RWPE2 (cell line): ENCODE measurements around the gene STAP2.

ENCODE experiments used
- ATAC-seq: fragments of 200-7000 bp; cut with Tn5 transposase; 3 replicates; pipeline ENCODE4 v1.9.1; 2021; ENCODE audit warnings: low read depth
- DNase-seq: peaks from one replicate; pipeline ENCODE4 v3.0.0-alpha.2; 2020; ENCODE audit warnings: low spot score
- H3K27ac ChIP-seq: fragments of 450-650 bp; 2 replicates; pipeline ENCODE4 v1.5.1; 2017; ENCODE audit warnings: mild to moderate bottlenecking; ENCODE audit not compliant: poor library complexity, severe bottlenecking
- H3K27me3 ChIP-seq: fragments of 250-450 bp; sonication (Bioruptor Pico); 2 replicates; pipeline ENCODE4 v1.5.1; 2021; ENCODE audit warnings: mild to moderate bottlenecking, moderate library complexity; ENCODE audit not compliant: insufficient read depth, poor library complexity, severe bottlenecking
- H3K36me3 ChIP-seq: fragments of 250-450 bp; sonication (Bioruptor Pico); 2 replicates; pipeline ENCODE4 v1.5.1; 2020; ENCODE audit warnings: low read depth, mild to moderate bottlenecking, moderate library complexity
- H3K4me1 ChIP-seq: fragments of 250-450 bp; sonication (Bioruptor Pico); 2 replicates; pipeline ENCODE4 v1.5.1; 2021; ENCODE audit warnings: mild to moderate bottlenecking, moderate library complexity; ENCODE audit not compliant: insufficient read depth, poor library complexity, severe bottlenecking
- H3K4me3 ChIP-seq: fragments of 250-450 bp; sonication (Bioruptor Pico); 2 replicates; pipeline ENCODE4 v1.5.1; 2021; ENCODE audit warnings: mild to moderate bottlenecking, moderate library complexity; ENCODE audit not compliant: severe bottlenecking
- H3K9me3 ChIP-seq: fragments of 250-450 bp; sonication (Bioruptor Pico); 2 replicates; pipeline ENCODE4 v1.5.1; 2021; ENCODE audit warnings: mild to moderate bottlenecking, moderate library complexity; ENCODE audit not compliant: severe bottlenecking
- CTCF ChIP-seq: fragments of 450-650 bp; IDR thresholded peaks from one replicate; pipeline ENCODE4 v1.5.1; 2017; ENCODE audit warnings: mild to moderate bottlenecking, moderate library complexity; ENCODE audit not compliant: poor library complexity, severe bottlenecking

STAP2 gene

GRCh38 chr19:4360081-4360569 is 21.5 kb upstream of the STAP2 start:
- DNase-seq (no peak), ATAC-seq (no peak)
- TF ChIP-seq CTCF = no peak
- Histone ChIP-seq H3K27me3 (no peaks in the 10 kb centered on the region), H3K27ac (no peak overlapping the region), H3K4me3 (no peak overlapping the region), H3K9me3 (no peaks in the 10 kb centered on the region), H3K36me3 (peaks cover 43% of the 10 kb centered on the region), H3K4me1 (no peaks in the 10 kb centered on the region)

- TF ChIP-seq CTCF = no peak
- H3K27ac ChIP-seq = no peak overlapping the region
Observed at GRCh38 chr19:4359627-4360000, 21.0 kb upstream of the STAP2 start.

GRCh38 chr19:4358709-4359626 is 20.3 kb upstream of the STAP2 start:
- TF ChIP-seq CTCF = no peak

More at GRCh38 chr19:4359627-4360000, 21.0 kb upstream of the STAP2 start:
- no peak for DNase-seq
- ATAC-seq = no peak
- Histone ChIP-seq H3K4me3 (no peak overlapping the region), H3K27me3 (no peaks in the 10 kb centered on the region), H3K9me3 (no peaks in the 10 kb centered on the region), H3K4me1 (no peaks in the 10 kb centered on the region), H3K36me3 (peaks cover 41% of the 10 kb centered on the region)

GRCh38 chr19:4357921-4358326 is 19.3 kb upstream of the STAP2 start:
- no peaks in the 10 kb centered on the region for H3K27me3 ChIP-seq
- DNase-seq = no peak
- no peak for ATAC-seq
- no peaks in the 10 kb centered on the region for H3K4me1 ChIP-seq
- no peak overlapping the region for H3K27ac ChIP-seq
- no peaks in the 10 kb centered on the region for H3K9me3 ChIP-seq
- H3K4me3 ChIP-seq = no peak overlapping the region
- TF ChIP-seq CTCF = no peak
- peaks cover 26% of the 10 kb centered on the region for H3K36me3 ChIP-seq

More at GRCh38 chr19:4358709-4359626, 20.3 kb upstream of the STAP2 start:
- H3K9me3 ChIP-seq = no peaks in the 10 kb centered on the region
- H3K36me3 ChIP-seq = peaks cover 35% of the 10 kb centered on the region
- no peaks in the 10 kb centered on the region for H3K4me1 ChIP-seq
- no peak overlapping the region for H3K4me3 ChIP-seq
- no peaks in the 10 kb centered on the region for H3K27me3 ChIP-seq
- no peak for ATAC-seq
- DNase-seq = no peak
- no peak overlapping the region for H3K27ac ChIP-seq
